Stimulated activated naive CD8-positive, alpha-beta T cell treated with anti-CD3 and anti-CD28 coated beads, Interleukin-15, amount 100 ng/mL, for 72 hours (primary cell): ENCODE results near the gene TACC3.

Source experiments
- ATAC-seq: fragments of 150-1000 bp; cut with Tn5 transposase; 2 replicates; pipeline ENCODE4 v1.10.0; 2021; ENCODE audit warnings: mild to moderate bottlenecking, moderate library complexity
- DNase-seq, 2 donors: peaks; one replicate each; pipeline ENCODE4 v3.0.0; 2021 to 2022
- H3K27ac Mint-ChIP-seq, 2 donors: one replicate each; pipeline ENCODE4 v1.8.0; 2022; ENCODE audit warnings: mild to moderate bottlenecking in 2 of 2, mixed read lengths in 2 of 2, moderate library complexity in 2 of 2
- H3K27me3 Mint-ChIP-seq: one replicate; pipeline ENCODE4 v1.8.0; 2022; ENCODE audit warnings: mixed read lengths
- H3K4me1 Mint-ChIP-seq: one replicate; pipeline ENCODE4 v1.8.0; 2022; ENCODE audit warnings: mild to moderate bottlenecking, mixed read lengths
- H3K4me3 Mint-ChIP-seq, 2 donors: one replicate each; pipeline ENCODE4 v1.8.0; 2022; ENCODE audit warnings: mild to moderate bottlenecking in 2 of 2, mixed read lengths in 2 of 2, moderate library complexity in 1 of 2
- H3K9me3 Mint-ChIP-seq, 2 donors: one replicate each; pipeline ENCODE4 v1.8.0; 2022; ENCODE audit warnings: mixed read lengths in 2 of 2

The TACC3 gene

DNA sequence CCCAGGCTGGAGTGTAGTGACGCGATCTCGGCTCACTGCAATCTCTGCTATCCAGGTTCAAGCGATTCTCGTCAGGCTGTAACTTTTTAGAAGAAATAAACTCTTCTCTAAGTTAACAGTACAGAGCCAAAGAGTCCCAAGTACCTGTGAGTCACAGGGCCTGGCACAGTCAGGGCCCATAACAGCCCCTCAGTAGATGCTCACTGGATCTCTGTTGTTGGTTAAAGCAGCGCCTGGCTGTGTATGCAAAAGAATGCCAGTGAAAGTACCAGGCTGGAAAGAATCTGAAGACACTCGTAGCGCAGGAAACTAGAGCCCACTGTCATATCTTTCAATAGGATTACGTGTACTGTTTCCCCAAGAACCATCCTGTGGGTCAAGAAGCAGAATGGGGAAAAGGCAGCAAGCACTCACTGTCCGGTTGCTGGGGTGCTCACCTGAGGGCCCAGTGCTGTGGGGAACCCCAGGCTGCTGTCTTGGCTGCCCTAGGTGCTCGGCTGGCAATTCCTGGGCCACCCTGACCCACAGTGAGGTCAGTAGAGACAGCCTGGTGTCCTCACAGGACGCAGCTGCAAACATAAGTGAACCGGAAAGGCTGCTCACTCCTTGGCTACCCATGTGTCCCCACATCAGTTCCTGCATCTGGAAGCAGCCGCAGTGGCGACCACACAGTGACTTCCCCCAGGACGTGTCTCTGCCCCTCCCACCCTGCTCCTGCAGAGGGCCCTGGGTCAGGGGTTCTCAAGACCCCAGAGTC lies 6.1 kb upstream of the TACC3 start:
- Mint-ChIP-seq H3K9me3 (no peaks in the 10 kb centered on the region), H3K4me3 (peak overlapping the region; percentile 99), H3K27ac (no peak overlapping the region), H3K4me1 (peaks cover 85% of the 10 kb centered on the region), H3K27me3 (no peaks in the 10 kb centered on the region)
- no peak for DNase-seq
- no peak for ATAC-seq

DNA sequence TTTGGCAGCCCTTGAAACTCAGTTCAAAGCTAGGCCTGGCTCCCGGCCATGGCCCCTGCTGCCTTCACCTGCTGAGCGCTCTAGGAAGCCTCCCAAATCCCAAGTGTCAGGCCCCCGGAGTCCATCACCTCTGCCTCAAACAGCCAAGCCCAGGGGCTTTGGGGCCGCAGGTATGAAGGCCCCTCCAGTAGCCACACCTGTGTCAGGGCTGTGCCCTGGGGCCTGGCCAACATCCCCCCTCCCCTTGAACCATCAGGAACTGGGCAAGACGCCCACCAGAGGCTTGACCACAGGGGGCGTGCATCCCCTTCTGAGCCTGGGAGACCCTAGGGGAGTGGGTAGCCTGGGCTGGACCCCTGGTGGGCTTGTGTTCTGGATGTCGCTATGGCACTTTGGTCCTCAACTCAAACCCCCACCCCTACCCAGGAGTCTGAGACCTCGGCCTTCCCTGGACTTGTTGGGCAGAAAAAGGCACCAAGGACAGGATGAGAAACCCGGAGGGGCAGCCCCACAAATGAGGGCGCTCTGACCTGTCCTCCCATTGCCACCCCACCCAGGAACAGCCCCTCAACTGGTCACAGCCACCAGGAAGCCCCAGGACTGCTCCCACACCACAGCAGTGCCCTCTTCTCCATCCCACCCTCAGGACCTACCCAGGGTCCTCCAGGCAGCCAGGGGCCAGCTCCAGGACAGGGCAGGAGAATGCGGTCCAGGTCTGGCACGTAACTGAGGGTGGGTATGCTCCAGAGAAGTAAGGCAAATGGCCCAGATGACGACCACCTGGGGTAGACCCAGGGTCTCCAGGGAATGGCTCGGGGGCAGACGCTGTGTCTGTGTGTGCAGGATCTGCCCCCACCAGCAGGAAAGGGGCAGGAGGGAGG lies 5.0 kb upstream of the TACC3 start:
- peaks cover 76% of the 10 kb centered on the region for H3K4me1 Mint-ChIP-seq
- peak overlapping the region in 1 of 2 donors; percentile 12 for H3K27ac Mint-ChIP-seq
- peak overlapping the region; percentile 42 to 45 for H3K4me3 Mint-ChIP-seq
- ATAC-seq (no peak), DNase-seq (no peak)
- H3K27me3 Mint-ChIP-seq = no peaks in the 10 kb centered on the region
- no peaks in the 10 kb centered on the region for H3K9me3 Mint-ChIP-seq

GRCh38 chr4:1717129-1718094 lies 3.9 kb upstream of the TACC3 start:
- DNase-seq (no peak), ATAC-seq (no peak)
- no peaks in the 10 kb centered on the region for H3K27me3 Mint-ChIP-seq
- no peak overlapping the region for H3K4me3 Mint-ChIP-seq
- H3K9me3 Mint-ChIP-seq = no peaks in the 10 kb centered on the region
- H3K27ac Mint-ChIP-seq = peak overlapping the region in 1 of 2 donors; percentile 80
- H3K4me1 Mint-ChIP-seq = peaks cover 79% of the 10 kb centered on the region

GRCh38 chr4:1718095-1718850 lies 3.0 kb upstream of the TACC3 start:
- no peak for ATAC-seq
- Mint-ChIP-seq H3K4me3 (no peak overlapping the region), H3K4me1 (peaks cover 83% of the 10 kb centered on the region), H3K27me3 (no peaks in the 10 kb centered on the region), H3K9me3 (no peaks in the 10 kb centered on the region), H3K27ac (no peak overlapping the region)
- DNase-seq = no peak

GRCh38 chr4:1720163-1720983 lies 948 bp upstream of the TACC3 start:
- H3K4me1 Mint-ChIP-seq = peaks cover 83% of the 10 kb centered on the region
- peak overlapping the region; percentile 98 for H3K27ac Mint-ChIP-seq
- peak; percentile 51 to 66 for DNase-seq
- H3K9me3 Mint-ChIP-seq = no peaks in the 10 kb centered on the region
- peak overlapping the region; percentile 94 to 98 for H3K4me3 Mint-ChIP-seq
- ATAC-seq = peak; percentile 41
- H3K27me3 Mint-ChIP-seq = no peaks in the 10 kb centered on the region

DNA sequence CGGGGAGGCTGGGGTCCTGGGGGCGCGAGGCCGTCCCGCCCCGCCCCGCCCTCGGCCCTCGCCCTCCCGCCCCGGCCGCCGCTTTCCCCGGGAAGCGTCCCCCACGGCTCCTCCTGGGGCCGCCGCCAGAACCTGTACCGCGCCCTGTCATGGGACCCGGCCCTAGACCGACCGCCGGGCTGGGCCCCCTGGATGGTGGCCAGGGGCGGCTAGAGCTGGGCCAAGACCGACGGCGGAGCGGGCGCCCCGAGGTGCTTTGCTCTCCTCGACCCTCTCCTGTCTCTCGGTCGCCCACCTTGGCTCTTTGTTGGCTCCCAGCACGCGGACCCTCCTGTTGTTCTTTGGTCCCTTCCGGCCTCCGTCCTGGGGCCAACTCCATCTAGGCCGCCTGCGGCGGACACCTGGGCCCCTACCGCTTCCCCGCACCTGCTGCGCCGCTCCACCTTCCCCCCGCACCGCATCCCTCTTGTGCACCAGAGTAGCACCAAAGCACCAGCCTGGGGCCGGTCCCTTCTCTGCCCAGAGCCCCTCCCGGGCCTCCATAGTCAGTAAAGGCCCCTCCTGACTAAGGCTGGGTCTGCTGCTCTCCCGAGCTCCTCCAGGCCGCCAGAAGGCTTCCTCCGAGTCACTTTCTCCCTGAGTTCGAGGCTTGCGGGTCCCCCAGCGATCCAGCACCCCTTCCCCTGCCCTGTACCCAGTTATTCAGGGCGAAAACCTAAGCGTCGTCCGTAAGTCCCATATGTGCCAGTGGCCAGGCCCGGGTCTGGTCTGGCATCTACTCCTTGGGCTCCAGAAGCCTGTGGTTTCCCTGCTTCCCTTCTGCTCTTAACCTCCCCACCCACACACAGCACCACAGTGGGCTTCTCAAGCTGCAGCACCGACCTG lies 587 bp downstream of the TACC3 start:
- peak overlapping the region; percentile 97 to 99 for H3K27ac Mint-ChIP-seq
- H3K4me1 Mint-ChIP-seq = peaks cover 79% of the 10 kb centered on the region
- peak overlapping the region; percentile 98 to 99 for H3K4me3 Mint-ChIP-seq
- H3K9me3 Mint-ChIP-seq = no peaks in the 10 kb centered on the region
- ATAC-seq (peak; percentile 3), DNase-seq (no peak)
- no peaks in the 10 kb centered on the region for H3K27me3 Mint-ChIP-seq

DNA sequence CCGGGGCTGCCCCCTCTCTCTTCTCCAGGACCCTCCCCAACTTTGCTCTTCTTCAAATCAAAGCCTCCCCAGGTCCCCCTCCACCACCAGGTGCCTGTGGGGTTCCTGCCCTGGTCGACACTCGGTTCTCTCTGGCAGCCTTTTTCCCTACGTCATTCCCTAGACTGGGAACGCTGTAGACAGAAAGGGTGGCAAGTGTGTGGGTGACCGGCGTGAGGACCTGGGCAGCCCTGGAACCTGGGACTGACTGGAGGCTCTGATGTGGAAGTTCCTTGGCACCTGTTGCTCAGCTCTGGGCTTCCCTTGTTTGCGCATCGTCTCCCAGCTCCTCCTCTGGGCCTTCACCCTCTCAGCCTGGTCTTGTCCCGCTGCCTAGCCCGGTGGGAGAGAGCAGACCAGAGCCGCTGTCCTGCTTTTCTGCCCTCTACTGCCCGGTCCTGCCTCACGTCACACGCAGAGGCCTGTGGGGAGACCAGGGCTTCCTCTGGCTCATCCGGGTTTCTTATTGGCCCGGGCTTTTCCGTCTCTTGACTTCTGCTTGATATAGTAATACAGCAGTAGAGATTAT lies 1.3 kb downstream of the TACC3 start:
- peak; percentile 0 for ATAC-seq
- Mint-ChIP-seq H3K4me1 (peaks cover 82% of the 10 kb centered on the region), H3K9me3 (no peaks in the 10 kb centered on the region), H3K27me3 (no peaks in the 10 kb centered on the region), H3K27ac (peak overlapping the region; percentile 97 to 99), H3K4me3 (peak overlapping the region; percentile 98 to 99)
- no peak for DNase-seq

- Mint-ChIP-seq H3K27ac (peak overlapping the region; percentile 97 to 99), H3K4me3 (peak overlapping the region; percentile 98 to 99), H3K27me3 (no peaks in the 10 kb centered on the region), H3K4me1 (peaks cover 82% of the 10 kb centered on the region), H3K9me3 (no peaks in the 10 kb centered on the region)
- peak; percentile 35 for ATAC-seq
- DNase-seq = peak; percentile 54 to 69
These were observed 1.9 kb downstream of the TACC3 start for GRCh38 chr4:1723131-1723801.

- H3K4me1 Mint-ChIP-seq = peaks cover 81% of the 10 kb centered on the region
- H3K27me3 Mint-ChIP-seq = no peaks in the 10 kb centered on the region
- ATAC-seq (no peak), DNase-seq (no peak)
- no peaks in the 10 kb centered on the region for H3K9me3 Mint-ChIP-seq
- peak overlapping the region in 1 of 2 donors; percentile 9 for H3K4me3 Mint-ChIP-seq
- H3K27ac Mint-ChIP-seq = peak overlapping the region; percentile 13 to 54
These were observed 4.2 kb downstream of the TACC3 start for GRCh38 chr4:1725521-1725920.

DNA sequence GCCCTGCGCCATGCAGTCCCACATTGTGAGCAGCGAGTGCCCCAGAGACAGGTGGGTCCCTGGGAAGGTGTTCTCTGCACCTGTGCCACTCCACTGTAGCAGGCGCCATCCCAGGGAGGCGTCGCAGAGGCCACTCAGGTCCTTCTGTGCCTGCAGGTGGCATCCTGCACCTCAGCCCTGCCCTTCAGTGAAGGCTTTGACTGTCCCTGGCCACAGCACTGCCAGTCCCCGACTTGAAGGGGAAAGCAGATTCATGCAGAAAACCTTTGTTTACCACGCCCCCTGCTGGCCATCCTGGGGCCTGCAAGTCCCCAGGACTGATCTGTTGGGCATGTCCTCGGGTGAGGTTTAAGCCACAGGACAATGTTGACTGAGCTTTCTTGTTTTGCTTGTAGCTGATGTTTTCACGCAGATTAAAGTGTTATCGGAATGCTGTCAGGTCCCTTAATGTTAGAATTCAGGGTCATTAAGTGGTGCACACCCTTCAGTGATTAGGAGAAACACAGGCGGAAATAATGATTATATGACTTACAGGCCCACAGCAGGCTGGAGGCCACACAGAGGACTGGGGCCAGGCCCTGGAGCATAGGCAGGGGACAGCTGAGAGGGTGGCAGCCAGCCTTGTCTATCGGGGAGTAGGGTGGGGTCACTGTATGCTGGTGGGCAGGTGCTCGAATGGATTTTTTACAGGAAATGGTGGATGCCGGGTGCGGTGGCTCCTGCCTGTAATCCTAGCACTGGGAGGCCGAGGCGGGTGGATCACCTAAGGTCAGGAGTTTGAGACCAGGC lies 5.0 kb downstream of the TACC3 start:
- Mint-ChIP-seq H3K9me3 (no peaks in the 10 kb centered on the region), H3K27ac (peak overlapping the region; percentile 82 to 96), H3K4me3 (peak overlapping the region; percentile 29 to 44), H3K27me3 (no peaks in the 10 kb centered on the region), H3K4me1 (peaks cover 90% of the 10 kb centered on the region)
- peak; percentile 83 to 84 for DNase-seq
- peak; percentile 43 for ATAC-seq

DNA sequence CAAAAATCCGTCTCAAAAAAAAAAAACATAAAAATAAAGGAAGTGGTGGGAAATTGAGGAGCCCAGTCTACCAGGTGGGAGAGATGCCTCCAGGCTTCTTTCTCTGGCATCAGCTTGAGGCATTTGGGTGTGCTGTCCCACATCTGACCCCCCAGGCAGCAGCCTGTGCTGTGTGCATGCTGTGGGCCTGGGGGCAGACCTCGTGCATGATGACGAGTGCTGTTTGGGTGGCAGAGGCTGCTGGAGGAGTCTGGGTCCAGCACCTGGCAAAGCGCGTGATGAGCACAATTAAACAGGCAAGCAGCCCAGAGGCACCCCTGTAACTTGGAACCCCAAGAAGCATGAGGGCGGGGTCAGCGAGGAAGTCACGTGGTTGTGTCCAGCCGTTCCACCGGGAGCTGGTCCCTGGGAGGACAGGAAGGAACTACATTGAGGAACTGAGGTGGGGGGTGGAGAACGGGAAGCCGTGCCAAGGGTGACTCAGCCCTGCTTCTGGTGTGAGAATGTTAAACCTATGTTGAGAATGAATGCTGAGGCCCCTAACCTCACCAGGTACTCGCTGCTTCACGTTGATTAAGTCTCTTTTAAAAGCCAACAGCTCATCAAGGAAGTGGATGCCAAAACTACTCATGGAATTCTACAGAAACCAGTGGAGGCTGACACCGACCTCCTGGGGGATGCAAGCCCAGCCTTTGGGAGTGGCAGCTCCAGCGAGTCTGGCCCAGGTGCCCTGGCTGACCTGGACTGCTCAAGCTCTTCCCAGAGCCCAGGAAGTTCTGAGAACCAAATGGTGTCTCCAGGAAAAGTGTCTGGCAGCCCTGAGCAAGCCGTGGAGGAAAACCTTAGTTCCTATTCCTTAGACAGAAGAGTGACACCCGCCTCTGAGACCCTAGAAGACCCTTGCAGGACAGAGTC lies 6.1 kb downstream of the TACC3 start:
- Mint-ChIP-seq H3K4me1 (peaks cover 84% of the 10 kb centered on the region), H3K27me3 (no peaks in the 10 kb centered on the region), H3K4me3 (peak overlapping the region in 1 of 2 donors; percentile 35), H3K9me3 (no peaks in the 10 kb centered on the region), H3K27ac (peak overlapping the region in 1 of 2 donors; percentile 63)
- no peak for DNase-seq
- no peak for ATAC-seq
